ENCODE results near the gene PPM1L. TPM values are rescaled to one million over a fixed set of nuclear protein-coding genes. Genes with fewer than 3 reads are reported as not detected.

Gene PPM1L
- total and polyA plus RNA-seq, 2 donors (not counting 1 experiment from before 2014, with no cell fraction given): 1.1 to 12.0 TPM

DNA sequence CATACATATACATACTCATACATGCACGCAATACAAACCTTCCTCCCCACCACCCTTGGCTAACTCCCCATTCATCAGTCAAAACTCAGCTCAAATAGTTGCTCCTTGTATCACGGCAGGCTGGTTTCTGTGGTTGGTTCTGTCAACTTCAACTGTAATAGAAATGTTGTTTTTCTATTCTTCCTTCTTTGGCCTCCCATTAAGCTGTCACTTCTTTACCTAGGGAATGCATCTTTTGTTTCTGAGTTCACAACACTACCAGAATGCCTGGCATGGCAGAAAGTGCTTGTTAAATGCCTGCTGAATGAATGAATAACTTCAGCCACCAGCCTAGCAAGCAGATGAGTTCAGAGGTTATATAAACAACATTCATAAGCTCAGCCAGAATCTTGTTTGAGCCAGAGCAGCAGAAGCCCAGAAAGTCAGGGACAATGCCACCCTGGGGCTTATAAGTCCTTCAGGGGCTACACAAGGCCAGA lies 286.0 kb downstream of the PPM1L start:
- Histone ChIP-seq H4K20me1 (ENCODE audit: control insufficient read depth, insufficient read depth, low read length, poor library complexity, severe bottlenecking) (no peaks in the 10 kb centered on the region), H3K36me3 (replicated peaks in 1 of 2; ENCODE audit: control extremely low read depth in 1 of 2, control insufficient read depth in 1 of 2, extremely low read depth in 1 of 2, insufficient read depth in 2 of 2, low read length in 1 of 2) (no peaks in the 10 kb centered on the region), H3K9me3 (ENCODE audit: control extremely low read depth in 1 of 3, control insufficient read depth in 2 of 3, insufficient read depth in 1 of 3, low read length in 2 of 3) (no peaks in the 10 kb centered on the region), H3K27me3 (replicated peaks in 1 of 4; ENCODE audit: control extremely low read depth in 1 of 4, control insufficient read depth in 3 of 4, insufficient read depth in 4 of 4, low read length in 3 of 4) (no peaks in the 10 kb centered on the region), H3K4me3 (ENCODE audit: control extremely low read depth in 1 of 5, extremely low read depth in 1 of 5, insufficient read depth in 1 of 5, low read depth in 2 of 5, low read length in 4 of 5) (no peak overlapping the region), H3K27ac (ENCODE audit: low read length in 2 of 2) (no peak overlapping the region), H2AFZ (ENCODE audit: insufficient read depth, low read depth, low read length, poor library complexity, severe bottlenecking) (no peak overlapping the region), H3K9ac (ENCODE audit: low read length) (no peak overlapping the region), H3K79me2 (ENCODE audit: control insufficient read depth, insufficient read depth, low read length) (no peaks in the 10 kb centered on the region), H3K4me1 (ENCODE audit: control insufficient read depth in 2 of 2, insufficient read depth in 2 of 2, low read length in 2 of 2) (no peaks in the 10 kb centered on the region), H3K4me2 (replicated peaks; ENCODE audit: low read depth, low read length, poor library complexity, severe bottlenecking) (no peak overlapping the region)
- H3K4me3 Mint-ChIP-seq: no peak overlapping the region
- H3K9me3 Mint-ChIP-seq (ENCODE audit: insufficient read depth): no peaks in the 10 kb centered on the region
- DNase-seq (no peak), ATAC-seq (ENCODE audit: low read depth) (no peak)
- H3K27me3 Mint-ChIP-seq: peaks cover 4% of the 10 kb centered on the region
- intact Hi-C loops (cut with micrococcal nuclease): no loop called here
- no peak for TF ChIP-seq EZH2 (IDR thresholded peaks at IDR 0.05; ENCODE audit: borderline replicate concordance, insufficient read depth, low read depth, low read length, poor library complexity, severe bottlenecking)
- no peak overlapping the region for H3K27ac Mint-ChIP-seq
- CTCF ChIA-PET: no interaction called here
- H3K4me1 Mint-ChIP-seq: peaks cover 3% of the 10 kb centered on the region
- POLR2A ChIA-PET: no interaction called here
- no CpG with 5 or more reads among the region's 2 CpGs for WGBS (ENCODE audit: insufficient coverage)

GRCh38 chr3:161043336-161044035 lies 287.5 kb downstream of the PPM1L start:
- Histone ChIP-seq H3K36me3 (replicated peaks in 1 of 2; ENCODE audit: control extremely low read depth in 1 of 2, control insufficient read depth in 1 of 2, extremely low read depth in 1 of 2, insufficient read depth in 2 of 2, low read length in 1 of 2) (no peaks in the 10 kb centered on the region), H2AFZ (ENCODE audit: insufficient read depth, low read depth, low read length, poor library complexity, severe bottlenecking) (no peak overlapping the region), H3K4me2 (replicated peaks; ENCODE audit: low read depth, low read length, poor library complexity, severe bottlenecking) (no peak overlapping the region), H3K4me3 (ENCODE audit: control extremely low read depth in 1 of 5, extremely low read depth in 1 of 5, insufficient read depth in 1 of 5, low read depth in 2 of 5, low read length in 4 of 5) (no peak overlapping the region), H4K20me1 (ENCODE audit: control insufficient read depth, insufficient read depth, low read length, poor library complexity, severe bottlenecking) (no peaks in the 10 kb centered on the region), H3K27ac (ENCODE audit: low read length in 2 of 2) (no peak overlapping the region), H3K4me1 (ENCODE audit: control insufficient read depth in 2 of 2, insufficient read depth in 2 of 2, low read length in 2 of 2) (no peaks in the 10 kb centered on the region), H3K9ac (ENCODE audit: low read length) (no peak overlapping the region), H3K27me3 (replicated peaks in 1 of 4; ENCODE audit: control extremely low read depth in 1 of 4, control insufficient read depth in 3 of 4, insufficient read depth in 4 of 4, low read length in 3 of 4) (no peaks in the 10 kb centered on the region), H3K9me3 (ENCODE audit: control extremely low read depth in 1 of 3, control insufficient read depth in 2 of 3, insufficient read depth in 1 of 3, low read length in 2 of 3) (no peaks in the 10 kb centered on the region), H3K79me2 (ENCODE audit: control insufficient read depth, insufficient read depth, low read length) (no peaks in the 10 kb centered on the region)
- ChIA-PET CTCF (no interaction called here), POLR2A (interaction anchor here (0.7 kb wide), 1 partner anchor 11 kb away, joined by 3 read pairs; no protein-coding TSS in a partner anchor)
- peaks cover 3% of the 10 kb centered on the region for H3K4me1 Mint-ChIP-seq
- H3K9me3 Mint-ChIP-seq (ENCODE audit: insufficient read depth): no peaks in the 10 kb centered on the region
- 88% methylated on average over 1 of the region's 5 CpGs for WGBS (ENCODE audit: insufficient coverage)
- peaks cover 4% of the 10 kb centered on the region for H3K27me3 Mint-ChIP-seq
- no peak for DNase-seq
- intact Hi-C loops (cut with micrococcal nuclease): no loop called here
- no peak overlapping the region for H3K4me3 Mint-ChIP-seq
- H3K27ac Mint-ChIP-seq: no peak overlapping the region
- no peak for ATAC-seq (ENCODE audit: low read depth)
- TF ChIP-seq CTCF (IDR thresholded peaks at IDR 0.05): no peak
- TF ChIP-seq EZH2 (IDR thresholded peaks at IDR 0.05; ENCODE audit: borderline replicate concordance, insufficient read depth, low read depth, low read length, poor library complexity, severe bottlenecking): no peak

Measured in B cell (primary cell).